GM19467 (cell line): Measurements from ENCODE around the gene FFAR3.
"Not testable (repeated sequence)": the region's sequence is repeated elsewhere in the genome, so short reads cannot be mapped to it uniquely, and the experiment has no call there.

Experiments used
- ATAC-seq: cut with Tn5 transposase; IDR thresholded peaks from one replicate; pipeline ENCODE4 v1.9.1; 2021; ENCODE audit warnings: mild to moderate bottlenecking, moderate library complexity; ENCODE audit not compliant: unreplicated experiment

Gene FFAR3

DNA sequence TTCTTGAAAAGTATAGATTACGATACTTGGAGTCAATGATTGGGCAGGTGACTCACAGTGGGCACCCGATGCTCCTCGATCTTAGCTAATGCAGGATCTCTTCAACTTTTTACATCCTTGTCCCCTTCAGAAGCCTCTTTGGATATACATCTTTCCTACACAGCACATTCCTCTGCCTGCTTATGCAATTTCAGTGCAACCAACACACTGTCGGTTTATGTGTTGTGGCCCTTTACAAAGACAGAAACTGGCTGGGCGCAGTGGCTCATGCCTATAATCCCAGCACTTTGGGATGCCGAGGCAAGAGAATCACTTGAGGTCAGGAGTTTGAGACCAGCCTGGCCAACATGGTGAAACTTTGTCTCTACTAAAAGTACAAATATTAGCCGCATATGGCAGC, 15.2 kb downstream of the FFAR3 start:
- ATAC-seq: no peak

DNA sequence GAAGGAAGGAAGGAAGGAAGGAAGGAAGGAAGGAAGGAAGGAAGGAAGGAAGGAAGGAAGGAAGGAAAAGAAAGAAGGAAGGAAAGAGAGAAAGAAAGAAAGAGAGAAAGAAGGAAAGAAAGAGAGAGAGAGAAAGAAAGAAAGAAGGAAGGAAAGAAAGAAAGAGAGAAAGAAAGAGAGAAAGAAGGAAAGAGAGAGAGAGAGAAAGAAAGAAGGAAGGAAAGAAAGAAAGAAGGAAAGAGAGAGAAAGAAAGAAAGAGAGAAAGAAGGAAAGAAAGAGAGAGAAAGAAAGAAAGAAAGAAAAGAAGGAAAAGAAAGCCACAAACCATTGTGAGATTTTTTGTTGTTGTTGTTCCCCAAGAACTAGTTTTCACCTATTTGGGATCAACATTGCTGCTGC, 15.8 kb downstream of the FFAR3 start:
- not testable (repeated sequence) for ATAC-seq

DNA sequence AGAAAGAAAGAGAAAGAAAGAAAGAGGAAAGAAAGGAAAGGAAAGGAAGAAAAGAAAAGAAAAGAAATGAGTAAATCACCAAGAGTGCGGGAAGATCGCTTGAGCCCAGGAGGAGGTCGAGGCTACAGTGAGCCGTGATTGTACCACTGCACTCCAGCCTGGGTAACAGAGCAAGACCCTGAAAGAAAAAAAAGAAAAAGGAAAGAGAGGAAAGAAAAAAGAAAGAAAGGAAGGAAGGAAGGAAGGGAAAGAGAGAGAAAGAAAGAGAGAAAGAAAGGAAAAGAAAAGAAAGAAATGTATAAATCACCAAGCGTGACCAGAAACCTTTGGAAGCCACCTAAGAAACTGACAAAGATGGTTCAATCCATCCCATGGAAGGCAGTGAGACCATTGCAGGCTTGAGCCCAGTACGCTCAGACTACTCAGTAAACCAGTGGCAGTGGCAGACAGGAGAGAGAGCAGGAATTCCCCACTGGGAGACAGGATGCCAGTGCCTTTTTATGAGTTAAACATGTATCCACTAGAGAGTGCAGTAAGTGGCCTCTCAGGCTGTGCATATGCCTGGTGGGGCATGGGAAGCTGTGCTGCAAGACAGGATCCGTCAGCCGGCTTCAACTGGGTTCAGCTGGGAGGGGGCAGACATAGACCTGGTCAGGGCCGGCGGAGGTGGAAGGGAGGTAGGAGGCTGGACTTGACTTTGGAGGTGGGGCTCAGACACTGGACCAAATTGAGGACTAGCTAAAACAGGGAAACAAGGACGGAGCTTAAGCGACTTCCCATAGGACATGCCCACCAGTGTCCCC, 17.4 kb downstream of the FFAR3 start:
- no peak for ATAC-seq

DNA sequence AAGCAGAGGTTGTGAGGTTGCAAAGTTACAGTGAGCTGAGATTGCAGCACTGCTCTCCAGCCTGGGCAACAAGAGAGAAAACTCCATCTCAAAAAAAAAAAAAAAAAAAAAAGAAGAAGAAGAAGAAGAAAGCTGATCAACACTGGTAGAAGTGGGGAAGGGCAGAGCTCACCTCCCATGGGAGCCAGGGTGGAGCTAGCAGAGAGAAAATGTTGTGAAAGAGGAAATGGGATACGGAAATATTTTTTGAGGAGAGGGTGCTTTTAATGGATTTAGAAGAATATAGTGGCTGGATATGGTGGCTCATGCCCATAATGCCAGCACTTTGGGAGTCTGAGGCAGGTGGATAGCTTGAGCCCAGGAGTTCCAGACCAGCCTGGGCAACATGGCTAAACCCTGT, 19.4 kb downstream of the FFAR3 start:
- no peak for ATAC-seq

DNA sequence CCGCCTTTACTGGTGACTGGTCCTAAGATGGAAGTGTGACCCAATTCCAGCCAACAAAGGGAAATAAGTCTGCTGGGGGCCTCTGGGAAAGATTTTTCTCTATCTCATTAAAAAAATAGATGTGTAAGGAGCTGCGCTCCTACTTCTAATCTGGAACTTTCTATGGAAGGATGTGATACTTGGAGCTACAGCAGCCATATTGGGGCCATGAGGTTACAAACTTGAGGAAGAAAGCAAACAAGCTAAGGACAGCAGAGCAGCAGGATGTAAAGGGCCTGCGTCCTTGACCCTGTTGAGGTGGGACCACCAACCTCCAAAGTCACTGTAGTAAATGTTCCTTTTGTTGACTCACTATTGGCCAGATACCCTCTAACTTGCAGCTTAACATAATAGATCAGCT, 20.1 kb downstream of the FFAR3 start:
- ATAC-seq: no peak

DNA sequence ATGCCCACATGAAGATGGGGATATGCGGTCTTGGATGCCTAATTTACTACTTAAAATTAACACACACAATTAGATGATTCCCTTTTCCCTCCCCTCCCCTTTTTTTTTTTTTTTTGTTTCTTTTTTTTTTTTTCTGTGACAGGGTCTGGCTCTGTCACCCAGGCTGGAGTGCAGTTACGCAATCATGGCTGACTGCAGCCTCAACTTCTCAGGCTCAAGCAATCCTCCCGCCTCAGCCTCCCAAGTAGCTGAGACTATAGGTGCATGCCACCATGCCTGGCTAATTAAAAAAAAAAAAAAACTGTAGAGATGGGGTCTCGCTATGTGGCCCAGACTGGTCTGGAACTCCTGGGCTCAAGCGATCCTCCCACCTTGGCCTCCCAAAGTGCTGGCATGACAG, 21.3 kb downstream of the FFAR3 start:
- not testable (repeated sequence) for ATAC-seq

DNA sequence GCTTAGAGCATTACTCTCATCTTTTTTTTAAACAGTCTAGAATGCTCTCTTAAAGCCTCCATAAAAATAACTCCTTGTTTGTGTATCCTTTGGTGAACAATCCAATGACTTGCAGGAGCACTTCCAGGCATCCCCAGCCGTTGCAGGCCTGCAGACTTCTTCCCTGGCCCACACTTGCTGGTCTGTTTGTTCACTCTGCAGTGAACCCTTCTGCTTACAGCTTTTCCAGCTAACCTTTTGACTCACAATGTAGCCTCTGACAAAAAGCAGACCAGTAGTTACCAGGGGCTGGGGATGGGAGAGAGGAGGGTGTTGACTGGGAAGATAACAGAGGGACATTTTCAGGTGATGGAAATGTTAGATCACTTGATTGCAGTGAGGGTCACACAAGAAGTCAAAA, 21.7 kb downstream of the FFAR3 start:
- no peak for ATAC-seq

DNA sequence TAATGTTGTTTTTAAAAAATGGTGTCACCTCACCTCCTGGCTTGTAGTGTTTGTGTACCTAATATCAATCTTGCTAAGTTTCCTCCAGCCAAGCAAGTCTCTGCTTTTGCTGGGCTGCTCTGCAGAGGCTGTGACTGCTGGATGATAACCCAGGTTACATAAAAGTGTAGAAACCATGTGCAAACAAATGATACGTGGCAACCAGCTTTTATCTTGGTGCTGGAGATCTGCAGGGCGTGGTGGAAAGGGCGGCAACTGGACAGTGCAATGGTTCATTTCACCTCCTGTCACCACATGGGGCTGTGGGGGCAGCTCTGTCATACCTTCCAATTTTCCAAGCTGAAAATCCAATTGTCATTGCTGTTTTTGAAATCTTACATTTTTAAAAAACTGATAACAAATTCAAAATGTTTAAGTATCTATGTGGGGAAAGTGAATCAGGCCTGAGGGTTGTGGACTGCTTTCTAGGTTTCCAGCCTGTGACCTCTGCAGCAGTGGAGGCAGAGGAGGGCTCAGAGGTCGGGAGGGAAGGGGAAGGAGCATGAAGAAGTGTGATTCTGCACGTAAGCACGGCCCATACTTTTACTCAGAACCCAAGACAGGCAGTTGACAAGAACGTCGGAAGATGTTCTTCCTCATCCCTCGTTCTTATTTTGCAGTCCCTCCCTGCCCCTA, 22.3 kb downstream of the FFAR3 start:
- ATAC-seq: no peak

DNA sequence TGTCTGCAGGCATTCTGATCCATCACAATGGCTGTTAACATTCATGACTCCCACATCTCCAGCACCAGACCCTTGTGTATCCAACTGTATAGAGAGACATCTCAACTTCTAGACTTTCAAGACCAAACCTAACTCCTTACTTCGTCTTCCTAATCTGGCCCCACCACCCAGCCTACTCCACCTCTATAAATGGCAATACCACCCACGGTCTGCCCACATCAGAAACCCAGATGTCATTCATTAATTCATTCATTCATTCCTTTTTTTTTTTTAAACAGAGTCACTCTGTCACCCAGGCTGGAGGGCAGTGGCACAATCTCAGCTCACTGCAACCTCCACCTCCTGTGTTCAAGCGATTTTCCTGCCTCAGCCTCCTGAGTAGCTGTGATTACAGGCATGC, 23.1 kb downstream of the FFAR3 start:
- ATAC-seq: no peak

DNA sequence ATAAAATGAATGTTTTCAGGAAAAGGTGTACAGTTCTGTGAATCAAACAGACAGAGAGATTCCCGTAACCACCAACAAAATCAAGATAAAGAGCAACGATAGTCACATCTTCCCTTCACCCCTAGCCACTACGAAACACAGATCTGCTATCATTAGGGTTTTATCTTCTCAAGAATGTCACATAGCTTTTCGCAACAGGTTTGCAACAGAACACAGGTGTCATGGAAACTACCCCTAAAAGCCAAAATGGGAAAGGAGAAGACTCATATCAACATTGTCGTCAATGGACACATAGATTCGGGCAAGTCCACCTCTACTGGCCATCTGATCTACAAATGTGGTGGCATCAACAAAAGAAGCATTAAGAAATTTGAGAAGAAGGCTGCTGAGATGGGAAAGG, 23.7 kb downstream of the FFAR3 start:
- ATAC-seq: no peak

DNA sequence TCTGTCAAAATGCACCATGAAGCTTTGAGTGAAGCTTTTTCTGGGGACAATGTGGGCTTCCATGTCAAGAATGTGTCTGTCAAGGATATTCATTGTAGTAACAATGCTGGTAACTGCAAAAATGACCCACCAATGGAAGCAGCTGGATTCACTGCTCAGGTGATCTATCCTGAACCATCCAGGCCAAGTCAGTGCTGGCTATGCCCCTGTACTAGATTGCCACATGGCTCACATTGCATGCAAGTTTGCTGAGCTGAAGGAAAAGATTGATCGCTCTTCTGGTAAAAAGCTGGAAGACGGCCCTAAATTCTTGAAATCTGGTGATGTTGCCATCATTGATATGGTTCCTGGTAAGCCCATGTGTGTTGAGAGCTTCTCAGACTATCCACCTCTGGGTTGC, 25.3 kb downstream of the FFAR3 start:
- no peak for ATAC-seq

DNA sequence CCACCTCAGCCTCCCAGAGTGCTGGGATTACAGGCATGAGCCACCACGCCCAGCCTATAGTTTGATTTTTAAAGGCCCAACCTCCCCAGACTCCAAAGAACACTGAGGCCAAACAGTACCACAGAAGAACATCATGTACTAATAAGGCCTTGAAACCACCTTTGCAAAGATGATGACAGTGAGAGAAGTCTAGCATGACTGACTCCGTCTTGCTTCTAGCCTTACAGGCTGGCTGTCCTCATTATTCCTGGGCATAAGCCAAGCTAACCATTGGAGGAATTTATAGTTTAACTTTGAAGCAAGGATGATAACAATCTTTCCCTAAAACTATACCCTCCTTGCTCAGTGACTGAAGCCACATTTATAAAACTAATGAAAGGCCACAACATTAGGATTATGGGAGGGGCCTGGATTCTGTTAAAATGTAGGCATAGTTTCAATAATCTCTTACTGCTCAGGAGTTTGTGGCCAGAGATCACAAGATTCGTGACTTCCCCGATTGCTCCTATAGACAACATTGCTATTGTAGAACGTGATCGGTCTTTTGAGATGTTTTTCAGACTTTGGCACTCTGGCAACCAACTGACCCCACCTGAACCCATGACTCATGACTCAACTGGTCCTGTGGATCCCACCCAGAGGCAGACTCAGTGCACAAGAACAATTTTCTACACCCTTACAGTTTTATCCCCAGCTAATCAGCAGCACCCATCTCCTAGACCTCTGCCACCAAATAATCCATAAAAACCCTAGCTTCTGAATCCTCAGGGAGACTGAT, 30.2 kb downstream of the FFAR3 start:
- ATAC-seq: no peak

DNA sequence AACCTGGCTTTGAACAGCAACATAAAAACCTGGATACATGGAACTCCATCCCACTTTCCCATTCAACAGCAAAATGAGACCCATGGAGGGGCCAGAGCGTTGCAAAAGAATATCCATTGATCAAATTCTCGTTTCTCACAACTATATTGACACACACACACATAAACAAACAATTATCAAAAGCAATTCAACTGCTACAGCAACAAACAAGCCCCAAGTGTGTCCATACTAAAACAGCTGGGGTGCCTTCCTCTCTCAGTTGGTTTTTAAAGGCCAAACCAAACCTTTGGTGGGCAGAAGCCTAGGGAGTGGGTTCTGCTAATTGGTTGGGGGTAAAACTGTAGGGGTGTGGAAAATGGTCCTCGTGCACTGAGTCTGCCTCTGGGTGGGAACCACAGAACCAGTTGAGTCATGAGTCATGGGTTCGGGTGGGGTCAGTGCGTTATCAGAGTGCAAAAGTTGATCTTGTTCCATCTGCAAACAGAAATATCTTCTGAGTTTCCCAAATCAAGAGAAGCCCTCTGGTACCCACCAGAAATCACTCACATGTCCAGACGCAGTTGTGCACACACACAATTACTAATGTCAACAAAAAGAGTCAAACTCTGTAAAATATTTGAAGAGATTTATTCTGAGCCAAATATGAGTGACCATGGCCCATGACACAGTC, 31.1 kb downstream of the FFAR3 start:
- no peak for ATAC-seq

DNA sequence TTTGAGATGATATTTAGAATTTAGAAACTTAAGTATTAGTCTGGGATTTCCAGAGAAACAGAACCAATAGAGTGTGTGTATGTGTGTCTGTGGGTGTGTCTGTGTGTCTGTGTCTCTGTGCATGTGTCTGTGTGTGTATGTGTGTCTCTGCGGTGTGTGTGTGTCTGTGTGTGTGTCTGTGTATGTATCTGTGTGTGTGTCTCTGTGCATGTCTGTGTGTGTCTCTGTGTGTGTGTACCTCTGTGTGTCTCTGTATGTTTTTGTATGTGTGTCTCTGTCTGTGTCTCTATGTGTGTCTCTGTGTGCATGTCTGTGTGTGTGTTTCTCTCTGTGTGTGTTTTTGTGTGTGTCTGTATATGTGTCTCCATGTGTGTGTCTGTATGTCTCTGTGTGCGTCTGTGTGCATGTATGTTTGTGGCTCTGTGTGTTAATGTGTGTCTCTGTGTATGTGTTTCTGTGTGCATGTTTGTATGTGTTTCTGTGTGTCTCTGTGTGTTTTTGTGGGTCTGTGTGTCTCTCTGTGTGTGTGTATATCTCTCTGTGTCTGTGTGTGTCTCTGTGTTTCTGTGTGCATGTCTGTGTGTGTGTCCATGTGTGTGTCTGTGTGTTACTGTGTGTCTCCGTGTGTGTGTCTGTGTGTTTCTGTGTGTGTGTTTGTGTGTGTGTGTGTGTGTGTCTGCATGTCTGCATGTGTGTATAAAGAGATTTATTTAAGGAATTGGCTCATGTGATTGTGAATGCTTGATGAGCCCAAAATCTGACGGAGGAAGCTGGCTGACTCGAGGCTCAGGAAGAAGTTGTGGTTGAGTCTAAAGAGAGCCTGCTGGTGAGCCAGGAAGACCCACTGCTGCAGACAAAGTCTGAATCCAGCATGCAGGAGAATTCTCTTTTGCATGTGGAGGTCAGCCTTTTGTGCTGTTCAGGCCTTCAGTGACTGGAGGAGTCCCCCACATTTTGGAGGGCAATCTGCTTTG, 34.8 kb downstream of the FFAR3 start:
- ATAC-seq: no peak

DNA sequence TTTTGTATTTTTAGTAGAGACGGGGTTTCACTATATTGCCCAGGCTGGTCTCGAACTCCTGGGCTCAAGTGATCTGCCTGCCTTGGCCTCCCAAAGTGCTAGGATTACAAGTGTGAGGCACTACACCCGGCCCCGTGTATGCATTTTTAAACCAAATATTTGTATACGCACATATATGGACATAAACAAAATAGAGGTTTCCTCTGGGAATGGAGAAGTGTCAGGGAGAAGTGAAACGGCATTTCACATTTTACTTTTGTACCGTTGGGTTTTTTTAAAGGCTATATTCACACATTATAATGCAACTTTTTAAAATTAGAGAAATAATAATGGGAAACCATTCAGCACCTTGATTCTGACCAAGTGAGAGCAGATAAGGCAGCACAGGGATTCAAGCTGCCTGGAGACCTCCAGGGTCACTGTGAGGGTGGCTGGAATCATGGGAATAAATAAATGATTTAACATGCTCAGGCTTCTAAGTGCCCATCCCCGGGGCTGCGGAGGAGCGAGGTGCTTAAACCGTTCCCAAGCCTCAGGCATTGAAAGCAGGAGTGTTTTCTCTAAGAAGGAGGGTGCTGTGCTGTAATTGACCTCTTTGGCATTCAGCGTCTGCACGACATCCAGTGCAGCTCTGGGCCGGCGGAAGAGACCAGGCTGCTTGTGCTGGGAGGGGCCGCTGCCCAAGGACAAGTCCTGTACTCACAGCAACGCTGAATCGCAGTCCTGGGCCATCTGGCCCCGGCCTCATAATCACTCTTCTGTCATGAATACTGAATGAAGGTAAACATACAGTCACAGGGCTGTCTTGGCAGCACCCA, 37.3 kb downstream of the FFAR3 start:
- no peak for ATAC-seq

DNA sequence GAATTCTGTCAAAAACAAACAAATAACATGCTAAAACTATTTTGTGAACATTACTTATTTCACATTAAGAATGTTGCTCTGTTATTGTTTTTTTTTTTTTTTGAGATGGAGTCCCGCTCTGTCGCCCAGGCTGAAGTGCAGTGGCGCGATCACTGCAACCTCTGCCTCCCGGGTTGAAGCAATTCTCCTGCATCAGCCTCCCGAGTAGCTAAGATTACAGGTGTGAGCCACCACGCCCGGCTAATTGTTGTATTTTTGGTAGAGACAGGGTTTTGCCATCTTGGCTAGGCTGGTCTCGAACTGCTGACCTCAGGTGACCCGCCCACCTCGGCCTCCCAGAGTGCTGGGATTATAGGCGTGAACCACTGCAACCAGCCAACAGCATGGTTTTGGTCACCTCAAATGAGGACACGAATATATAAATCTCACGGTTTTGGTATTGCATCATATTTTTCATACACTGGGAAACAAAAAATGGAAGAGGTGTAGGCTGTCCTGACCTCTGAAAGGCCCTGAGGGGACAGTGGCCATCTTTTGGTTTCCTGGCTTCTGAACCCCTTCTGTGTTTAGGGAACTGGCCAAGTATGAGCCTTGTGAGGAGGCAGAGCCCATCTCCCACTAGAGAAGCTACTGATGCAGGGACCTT, 38.1 kb downstream of the FFAR3 start:
- ATAC-seq: no peak

DNA sequence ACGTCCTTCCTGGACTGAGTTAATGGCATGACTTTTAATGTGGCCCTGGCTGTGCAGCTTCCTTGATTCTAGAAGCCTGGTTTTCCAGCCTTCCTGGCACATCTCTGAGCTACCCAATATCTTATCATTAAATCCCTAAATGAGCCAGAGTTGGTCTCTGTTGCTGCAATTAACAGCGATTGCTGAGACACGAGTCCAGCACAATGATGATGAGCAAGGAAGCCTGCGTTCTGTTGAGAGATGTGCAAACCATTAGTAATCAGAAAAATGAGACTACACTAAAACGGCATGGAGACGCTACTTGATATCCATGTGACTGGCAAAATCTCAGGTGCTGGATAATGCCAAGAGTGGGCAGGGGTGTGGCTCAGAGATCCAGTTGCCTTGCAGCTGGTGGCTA, 38.8 kb downstream of the FFAR3 start:
- no peak for ATAC-seq

DNA sequence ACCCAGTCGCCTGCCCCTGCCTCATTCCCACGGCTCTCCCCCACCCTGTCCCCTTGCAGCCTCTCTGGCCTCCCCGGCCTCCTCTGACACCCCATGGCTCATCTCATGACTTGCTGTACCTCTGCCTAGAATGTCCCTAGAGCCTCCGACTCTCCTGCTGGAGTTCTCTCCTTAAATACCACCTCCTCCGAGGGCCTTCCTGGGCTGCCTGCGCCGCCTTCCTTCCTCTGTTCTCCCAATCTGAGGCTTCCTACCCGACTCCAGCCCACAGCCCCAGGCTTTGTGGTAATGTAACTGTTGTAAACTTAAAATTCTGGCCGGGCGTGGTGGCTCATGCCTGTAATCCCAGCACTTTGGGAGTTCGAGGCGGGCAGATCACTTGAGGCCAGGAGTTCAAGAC, 40.3 kb downstream of the FFAR3 start:
- ATAC-seq: no peak

DNA sequence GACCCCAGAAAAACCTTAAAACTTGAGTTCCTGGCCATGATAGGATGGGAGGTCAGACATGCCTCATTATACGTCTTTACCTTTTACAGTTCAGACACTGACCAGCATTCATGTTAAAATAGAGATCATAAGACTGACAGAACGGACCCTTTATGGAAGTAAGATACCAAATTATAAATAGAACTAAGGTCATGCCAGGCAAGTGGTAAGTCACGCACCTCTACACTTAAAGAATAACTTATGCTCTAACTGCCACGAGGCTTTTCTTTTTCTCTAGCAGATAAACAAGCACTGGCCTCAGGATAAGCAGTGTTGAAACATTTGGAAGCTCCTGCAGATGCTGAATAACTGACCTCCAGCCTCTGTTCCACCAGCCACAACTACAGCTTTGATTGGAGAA, 41.0 kb downstream of the FFAR3 start:
- no peak for ATAC-seq
